GM23248 (cell line): ENCODE measurements around the gene SH2D4B.

Experiments
- EZH2 ChIP-seq: fragments of 200-600 bp; sonication (generic); IDR thresholded peaks from 2 replicates; pipeline ENCODE4 v1.6.1; 2018; ENCODE audit warnings: antibody characterized with exemption, mild to moderate bottlenecking; ENCODE audit not compliant: insufficient read depth, poor library complexity, severe bottlenecking
- EZH2phosphoT487 ChIP-seq: fragments of 200-600 bp; sonication (generic); IDR thresholded peaks from 2 replicates; pipeline ENCODE4 v1.6.1; 2018; ENCODE audit warnings: antibody characterized with exemption, moderate library complexity, mild to moderate bottlenecking, low read depth; ENCODE audit not compliant: insufficient read depth

DNA sequence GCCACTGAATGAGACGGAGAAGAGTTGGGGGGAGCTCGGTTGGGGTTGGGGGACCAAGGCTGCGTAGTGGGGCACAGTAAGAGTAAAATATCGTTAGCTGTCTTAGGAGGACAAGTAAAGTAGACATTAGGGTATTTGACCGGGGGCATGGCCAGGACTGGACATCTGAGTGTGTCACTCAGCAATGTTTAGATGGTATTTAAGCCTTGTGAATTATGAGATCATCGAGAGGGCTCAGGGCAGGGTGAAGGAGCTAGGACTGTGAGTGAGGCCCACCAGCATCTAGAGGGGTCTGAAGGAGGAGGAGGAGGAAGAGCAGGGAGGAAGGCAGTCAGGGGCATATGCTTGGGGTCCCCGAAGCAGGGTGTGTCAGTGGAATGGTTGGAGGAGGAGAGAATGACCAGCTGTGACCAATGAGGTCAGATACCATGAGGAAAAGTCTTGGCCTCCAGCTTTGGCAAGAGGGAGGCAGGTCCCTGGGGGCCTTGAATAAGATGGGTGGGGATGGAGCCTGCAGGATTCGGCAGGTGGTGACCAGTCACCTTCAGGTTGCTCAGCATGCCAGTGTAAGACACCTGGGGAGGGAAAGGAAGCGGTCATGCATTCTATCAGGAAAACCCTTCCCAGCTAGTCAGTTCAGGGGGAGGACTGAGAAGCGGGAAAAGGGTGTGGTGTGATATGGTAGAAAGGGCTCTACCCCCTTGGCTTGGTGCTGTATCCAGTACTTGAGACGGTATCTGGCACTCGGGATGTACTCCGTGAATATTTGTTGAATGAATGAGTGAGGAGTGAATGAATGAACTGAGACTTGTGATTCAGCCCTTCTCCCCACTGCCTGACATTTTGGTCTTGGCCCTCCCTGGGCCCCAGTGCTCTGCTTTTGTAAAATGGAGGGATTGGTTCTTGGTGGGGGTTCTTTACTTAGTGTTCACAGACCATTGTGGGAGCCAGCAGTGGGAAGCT lies 34.8 kb upstream of the SH2D4B start:
- no peak for TF ChIP-seq EZH2
- TF ChIP-seq EZH2phosphoT487: no peak
